Stimulated activated CD8-positive, alpha-beta memory T cell treated with anti-CD3 and anti-CD28 coated beads, Interleukin-12 subunit alpha, Interleukin-12 subunit beta, amount 100 ng/mL, for 1 hour (primary cell): ENCODE results near the gene GCAT.

Experiments used
- DNase-seq: peaks from one replicate; pipeline ENCODE4 v3.0.0-alpha.2; 2020; ENCODE audit warnings: low read depth

The GCAT gene

GRCh38 chr22:37807410-37808293 is at the start of gene GCAT:
Gene GCAT (plus strand): TSS chr22:37807934. CDS start chr22:37807968, 34 bp downstream.
- DNase-seq = peak; percentile 69

- DNase-seq = no peak
Measured at GRCh38 chr22:37758694-37759093, 49.0 kb upstream of the GCAT start.

DNA sequence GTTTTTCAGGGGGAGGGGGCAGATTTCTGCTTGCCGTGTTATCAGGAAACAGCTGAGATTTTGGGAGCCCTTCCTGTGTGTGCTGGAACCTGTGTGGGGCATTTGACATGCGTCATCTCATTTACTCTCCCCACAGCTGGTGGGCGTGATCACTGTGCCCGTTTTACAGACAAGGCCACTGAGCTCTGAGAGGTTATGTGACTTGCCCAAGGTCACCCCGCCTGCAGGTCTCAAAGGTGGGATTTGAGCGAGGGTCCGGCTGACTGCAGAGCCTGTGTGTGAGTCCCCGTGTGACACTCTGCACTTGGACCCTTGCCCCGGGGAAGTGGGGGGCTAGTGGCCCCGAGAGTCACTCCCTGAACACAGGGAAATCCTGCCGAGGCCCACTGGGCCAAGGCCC is 48.5 kb upstream of the GCAT start:
- DNase-seq = no peak

DNA sequence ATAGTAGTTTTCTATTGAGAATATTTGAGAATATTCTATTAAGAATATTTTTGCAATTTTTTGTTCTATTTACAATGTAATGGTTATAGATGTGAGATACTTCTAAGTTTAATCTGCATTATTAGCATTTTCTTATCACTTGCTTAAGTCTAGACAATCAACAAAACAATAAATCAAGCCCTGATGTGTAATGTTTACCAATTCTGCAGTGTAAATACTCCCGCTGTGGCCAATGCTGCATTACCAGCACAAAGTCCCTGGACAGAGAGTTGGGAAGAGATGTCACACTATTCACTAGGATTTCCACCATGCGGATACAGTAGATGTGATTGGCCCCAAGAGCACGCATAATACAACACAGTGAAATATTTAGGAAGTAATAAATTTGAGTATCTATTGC is 47.6 kb upstream of the GCAT start:
- DNase-seq = no peak

DNA sequence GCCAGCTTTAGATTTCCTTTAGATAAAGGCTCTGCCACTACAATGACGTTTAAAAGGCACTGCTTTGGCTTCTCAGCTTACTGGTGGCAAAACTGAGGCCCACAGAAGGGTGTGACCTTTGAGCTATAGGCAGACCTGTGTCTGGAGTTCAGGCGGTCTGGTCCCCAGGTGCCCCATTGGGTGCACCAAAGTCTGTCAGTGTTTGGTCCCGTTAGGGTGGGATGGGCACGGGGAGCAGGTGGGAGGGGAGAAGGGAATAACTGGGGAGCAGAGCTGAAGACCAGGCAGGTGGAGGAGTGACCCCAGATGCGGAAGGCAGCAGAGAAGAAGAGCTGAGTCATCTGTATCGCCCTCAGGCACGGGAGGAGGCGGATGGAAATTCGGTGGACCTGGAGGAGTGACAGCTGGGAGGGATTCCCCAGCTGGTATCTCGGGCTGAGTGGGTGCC is 45.3 kb upstream of the GCAT start:
- no peak for DNase-seq

GRCh38 chr22:37763012-37763411 is 44.7 kb upstream of the GCAT start:
- no peak for DNase-seq

DNA sequence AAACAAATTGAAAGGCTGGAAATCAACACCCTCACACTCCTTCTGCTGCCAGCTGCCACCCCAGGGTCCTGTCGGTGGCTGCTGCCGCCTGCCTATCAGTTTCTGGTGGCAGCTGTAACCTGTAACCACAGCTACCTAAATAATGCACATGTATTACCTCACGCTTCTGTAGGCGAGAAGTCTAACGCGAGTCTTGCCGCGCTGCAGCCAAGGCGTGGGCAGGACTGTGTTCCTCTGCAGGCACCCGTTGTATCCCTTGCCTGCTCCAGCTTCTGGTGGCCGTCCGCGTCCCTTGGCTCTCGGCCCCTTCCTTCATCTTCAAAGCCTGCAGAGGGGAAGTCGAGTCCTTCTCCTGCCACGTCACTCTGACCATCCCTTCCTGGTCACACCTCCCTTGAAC is 44.1 kb upstream of the GCAT start:
- DNase-seq = no peak

- no peak for DNase-seq
Measured at GRCh38 chr22:37764622-37765021, 43.1 kb upstream of the GCAT start.

- no peak for DNase-seq
Measured at GRCh38 chr22:37765498-37765897, 42.2 kb upstream of the GCAT start.

DNA sequence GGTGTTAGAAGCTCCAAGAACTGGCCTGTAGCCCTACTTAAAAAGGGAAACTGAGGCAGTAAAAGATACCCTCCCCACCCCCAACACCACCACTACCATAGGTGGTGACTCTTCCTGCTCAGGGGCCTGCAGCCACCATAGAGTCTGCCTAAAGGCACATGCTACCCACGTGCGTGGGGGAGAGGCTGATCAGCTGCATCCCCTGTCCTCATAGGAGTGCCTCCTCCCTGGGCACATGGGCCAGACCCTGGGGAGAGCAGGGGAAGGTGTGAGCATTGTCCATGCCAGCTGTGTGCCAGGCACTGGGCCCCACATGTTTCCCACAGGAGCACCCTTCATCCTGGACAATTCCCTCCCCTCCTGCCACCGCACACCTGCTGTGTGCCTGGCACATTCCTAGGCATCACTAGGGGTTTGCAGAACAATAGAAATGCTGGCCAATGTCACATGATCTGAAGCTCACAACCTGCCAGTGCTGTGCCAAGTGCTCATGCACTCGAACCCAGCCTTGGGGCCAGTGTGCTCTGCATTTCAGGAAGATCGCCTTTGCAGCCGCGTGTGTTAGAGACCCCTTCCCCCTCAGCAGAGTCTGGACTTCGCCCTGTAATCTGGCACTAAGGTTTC is 41.7 kb upstream of the GCAT start:
- no peak for DNase-seq

DNA sequence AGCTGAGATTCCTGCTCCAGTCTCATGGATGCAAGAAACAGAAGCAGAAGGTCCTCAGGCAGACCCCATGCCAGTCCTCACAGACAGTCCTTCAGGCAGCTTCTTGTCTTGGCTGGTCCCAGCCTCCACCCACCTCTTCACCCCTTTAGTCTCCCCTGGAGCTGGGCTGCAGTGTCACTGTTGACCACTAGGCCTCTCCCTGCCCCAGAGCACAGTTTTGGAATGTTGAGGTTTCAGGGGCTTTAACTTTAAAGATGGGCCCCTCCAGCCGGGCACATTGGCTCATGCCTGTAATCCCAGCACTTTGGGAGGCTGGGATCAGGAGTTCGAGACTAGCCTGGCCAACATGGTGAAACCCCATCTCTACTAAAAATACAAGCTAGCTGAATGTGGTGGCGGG is 39.5 kb upstream of the GCAT start:
- DNase-seq = no peak

GRCh38 chr22:37769056-37769455 is 38.7 kb upstream of the GCAT start:
- DNase-seq = no peak

DNA sequence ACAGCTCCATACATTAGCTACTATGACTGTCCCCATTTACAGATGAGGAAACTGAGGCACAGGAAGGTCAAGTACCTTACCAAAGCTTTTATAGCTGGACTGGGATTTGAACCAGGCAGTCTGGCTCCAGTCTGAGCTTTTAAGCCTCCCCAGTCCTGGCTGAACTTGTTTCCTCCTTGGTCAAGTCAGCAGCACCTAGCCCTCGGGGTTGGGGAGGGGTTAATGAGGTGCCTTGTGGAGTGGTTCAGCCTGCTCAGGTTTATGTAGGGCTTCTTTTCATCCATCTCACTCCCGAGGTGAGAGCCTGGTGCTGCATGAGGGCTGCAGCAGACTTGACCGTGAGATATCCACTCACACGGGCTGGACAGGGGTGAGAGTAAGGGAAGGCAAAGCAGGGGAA is 36.7 kb upstream of the GCAT start:
- no peak for DNase-seq

DNA sequence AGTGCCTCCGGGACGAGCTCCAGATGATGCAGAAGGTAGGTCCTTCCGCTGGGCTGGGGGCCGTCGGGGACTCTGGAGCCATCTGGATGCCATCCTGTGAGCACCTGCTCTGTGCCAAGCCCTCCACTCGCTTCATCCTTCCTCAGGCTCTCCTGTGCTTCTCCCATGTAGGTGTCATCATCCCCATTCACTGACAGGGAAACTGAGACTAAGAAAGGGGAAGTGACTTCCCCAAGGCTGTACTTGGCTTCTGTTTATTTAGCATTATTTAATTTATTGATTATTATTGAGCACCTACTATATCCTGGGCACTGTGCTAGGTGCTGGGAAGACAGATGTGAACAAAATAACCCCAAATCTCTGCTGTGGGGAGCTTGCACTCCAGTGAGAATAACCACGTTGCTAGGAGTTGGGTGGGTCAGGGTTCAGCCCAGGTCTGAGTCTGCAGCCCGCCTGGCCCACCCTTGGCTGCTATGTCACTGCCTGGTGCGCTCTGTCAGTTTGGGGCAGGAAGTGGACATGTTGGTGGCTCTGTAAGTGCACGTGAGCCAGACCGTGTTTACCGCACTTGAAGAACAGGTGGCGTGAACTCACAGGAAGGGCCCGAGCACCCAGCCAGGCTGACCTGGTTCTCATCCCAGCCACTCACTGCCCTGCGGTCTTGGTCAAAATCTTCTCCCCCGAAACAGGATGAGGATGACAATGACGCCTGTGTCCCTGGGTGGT is 35.9 kb upstream of the GCAT start:
- DNase-seq = no peak

GRCh38 chr22:37774728-37775127 is 33.0 kb upstream of the GCAT start:
- no peak for DNase-seq

DNA sequence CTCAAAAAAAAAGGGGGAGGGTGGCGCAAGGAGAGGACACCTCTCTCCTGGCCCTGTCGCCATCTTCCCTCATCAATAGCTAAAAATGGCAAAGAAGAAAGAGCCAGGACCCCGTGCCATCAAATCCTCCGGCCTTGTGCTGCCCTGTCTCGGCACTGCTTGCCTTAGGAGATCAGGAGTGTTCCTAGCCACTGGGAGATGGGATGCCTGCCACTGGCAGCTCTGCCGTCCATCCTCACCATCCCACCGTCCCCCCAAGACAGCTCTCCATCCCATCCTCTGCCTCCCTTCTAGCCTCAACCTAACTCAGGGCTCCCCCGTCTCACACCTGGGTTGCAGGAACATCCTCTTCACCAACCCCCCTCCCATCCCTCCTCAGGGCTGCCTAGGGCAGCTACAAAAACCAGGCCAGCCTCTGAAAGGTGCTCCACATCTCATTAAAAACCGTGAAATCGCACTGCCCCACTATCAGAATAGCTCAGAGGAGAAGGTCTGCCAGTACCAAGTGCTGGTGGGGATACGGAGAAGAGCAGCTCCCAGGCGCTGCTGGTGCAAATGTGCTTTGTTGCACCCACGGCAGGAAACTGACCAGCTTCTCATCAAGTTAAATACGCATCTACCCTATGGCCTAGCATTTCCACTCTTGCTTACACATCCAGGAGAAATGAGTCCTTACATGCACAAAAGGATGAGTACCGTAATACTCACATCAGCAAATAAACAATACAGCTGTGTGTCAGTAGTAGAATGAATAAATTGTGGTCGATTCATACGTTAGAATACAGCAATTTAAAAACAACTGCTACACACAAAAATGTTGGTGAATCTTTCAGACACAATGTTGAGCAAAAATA is 31.7 kb upstream of the GCAT start:
- no peak for DNase-seq

DNA sequence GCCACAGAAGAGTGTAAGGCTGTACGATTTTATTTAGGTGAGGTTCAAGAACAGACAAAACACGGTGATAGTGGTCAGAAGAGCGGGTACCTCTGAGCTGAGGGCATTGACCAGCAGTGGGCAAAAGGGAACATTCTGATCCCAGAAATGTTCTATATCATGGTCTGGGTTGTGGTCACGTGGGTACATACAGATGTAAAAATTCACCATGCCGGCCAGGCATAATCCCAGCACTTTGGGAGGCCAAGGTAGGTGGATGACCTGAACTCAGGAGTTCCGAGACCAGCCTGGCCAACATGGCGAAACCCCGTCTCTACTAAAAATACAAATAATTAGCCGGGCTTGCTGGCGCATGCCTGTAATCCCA is 31.1 kb upstream of the GCAT start:
- no peak for DNase-seq

GRCh38 chr22:37777122-37777687 is 30.5 kb upstream of the GCAT start:
- DNase-seq = no peak

DNA sequence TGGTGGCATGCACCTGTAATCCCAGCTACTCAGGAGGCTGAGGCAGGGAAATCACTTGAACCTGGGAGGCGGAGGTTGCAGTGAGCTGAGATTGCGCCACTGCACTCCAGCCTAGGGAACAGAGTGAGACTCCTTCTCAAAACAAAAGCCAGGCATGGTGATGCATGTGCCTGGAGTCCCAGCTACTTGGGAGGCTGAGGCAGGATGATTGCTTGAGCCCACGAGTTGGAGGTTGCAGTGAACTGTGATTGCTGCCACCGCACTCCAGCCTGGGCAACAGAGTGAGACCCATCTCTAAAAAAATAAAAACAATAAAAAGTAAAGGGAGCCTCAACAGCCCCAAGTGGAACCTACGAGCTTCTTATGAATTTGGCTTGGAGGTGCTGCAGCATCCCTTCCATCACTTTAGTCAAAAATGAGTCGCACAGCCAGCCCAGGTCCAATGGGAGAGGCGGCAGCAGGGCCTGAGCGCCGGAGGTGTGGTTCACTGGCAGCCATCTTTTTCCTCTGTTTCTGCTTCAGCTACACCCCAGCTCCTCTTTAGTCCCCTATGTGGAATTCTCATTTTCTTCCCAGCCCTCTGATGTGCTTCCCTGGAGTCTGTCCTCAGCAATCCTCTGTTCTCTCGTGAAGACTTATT is 29.2 kb upstream of the GCAT start:
- no peak for DNase-seq

- no peak for DNase-seq
Measured at GRCh38 chr22:37781434-37782059, 26.2 kb upstream of the GCAT start.
